SJSA1 (cell line): ENCODE results near the gene PRDM15. TPM values are rescaled to one million over a fixed set of nuclear protein-coding genes. Genes with fewer than 3 reads are reported as not detected.

ENCODE experiments used
- DNase-seq, 2 experiments: peaks; one replicate each; pipeline ENCODE4 v3.0.0-alpha.2; 2015 to 2020; ENCODE audit warnings: low spot score in 2 of 2, low read depth in 1 of 2
- H3K27ac ChIP-seq: fragments of 250-450 bp; sonication (Bioruptor Pico); 2 replicates; pipeline ENCODE4 v1.5.1; 2020; ENCODE audit warnings: mild to moderate bottlenecking, moderate library complexity
- H3K27me3 ChIP-seq: fragments of 250-450 bp; sonication (Bioruptor Pico); replicated peaks from 2 replicates; pipeline ENCODE4 v1.5.1; 2020; ENCODE audit warnings: mild to moderate bottlenecking, moderate library complexity
- H3K36me3 ChIP-seq: fragments of 250-450 bp; sonication (Bioruptor Pico); 2 replicates; pipeline ENCODE4 v1.5.1; 2020; ENCODE audit warnings: mild to moderate bottlenecking
- H3K4me1 ChIP-seq: fragments of 250-450 bp; sonication (Bioruptor Pico); replicated peaks from 2 replicates; pipeline ENCODE4 v1.6.1; 2021; ENCODE audit warnings: mild to moderate bottlenecking
- H3K4me3 ChIP-seq: fragments of 250-450 bp; sonication (Bioruptor Pico); 2 replicates; pipeline ENCODE4 v1.5.1; 2020; ENCODE audit warnings: mild to moderate bottlenecking
- H3K9me3 ChIP-seq: fragments of 250-450 bp; sonication (Bioruptor Pico); replicated peaks from 2 replicates; pipeline ENCODE4 v1.5.1; 2020; ENCODE audit warnings: mild to moderate bottlenecking
- total RNA-seq: library from RNA; depleted of rRNA; stranded (reverse); fragments of >200 nt; shearing (Covaris generic); gene quantifications from 2 replicates; pipeline ENCODE4 v1.2.3, GENCODE V29; 2014

The PRDM15 gene
- total RNA-seq, 1 experiment from 2014 or later: 5.1 TPM

GRCh38 chr21:41777951-41778815, 101.0 kb downstream of the PRDM15 start:
- Histone ChIP-seq H3K4me1 (peaks cover 7% of the 10 kb centered on the region), H3K27me3 (peaks cover 2% of the 10 kb centered on the region; the same call in 1 of the 2 replicates), H3K27ac (no peak overlapping the region), H3K4me3 (no peak overlapping the region), H3K9me3 (no peaks in the 10 kb centered on the region), H3K36me3 (no peaks in the 10 kb centered on the region)
- DNase-seq: peak; percentile 67 to 87

DNA sequence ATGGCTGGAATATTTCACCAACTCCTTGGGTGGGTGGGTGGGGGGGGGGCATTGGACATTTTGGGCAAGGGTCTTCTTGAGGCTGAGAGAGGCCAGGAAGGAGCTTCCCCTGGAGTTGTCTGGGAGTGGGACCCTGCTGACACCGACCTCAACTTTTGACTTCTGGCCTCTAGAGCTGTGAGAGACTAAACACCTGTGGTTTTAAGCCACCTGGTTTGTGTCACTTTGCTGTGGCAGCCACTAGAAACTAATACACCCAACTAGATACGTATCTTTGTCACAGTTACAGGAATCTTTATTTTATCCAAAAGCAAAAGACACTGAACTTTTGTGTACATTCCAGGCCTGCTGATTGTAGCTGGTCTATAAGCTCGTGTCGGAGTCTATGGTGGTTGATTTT, 102.4 kb downstream of the PRDM15 start:
- no peak for DNase-seq
- Histone ChIP-seq H3K9me3 (no peaks in the 10 kb centered on the region), H3K27ac (no peak overlapping the region), H3K4me1 (peaks cover 6% of the 10 kb centered on the region), H3K27me3 (peaks cover 2% of the 10 kb centered on the region; the same call in 1 of the 2 replicates), H3K36me3 (no peaks in the 10 kb centered on the region), H3K4me3 (no peak overlapping the region)

DNA sequence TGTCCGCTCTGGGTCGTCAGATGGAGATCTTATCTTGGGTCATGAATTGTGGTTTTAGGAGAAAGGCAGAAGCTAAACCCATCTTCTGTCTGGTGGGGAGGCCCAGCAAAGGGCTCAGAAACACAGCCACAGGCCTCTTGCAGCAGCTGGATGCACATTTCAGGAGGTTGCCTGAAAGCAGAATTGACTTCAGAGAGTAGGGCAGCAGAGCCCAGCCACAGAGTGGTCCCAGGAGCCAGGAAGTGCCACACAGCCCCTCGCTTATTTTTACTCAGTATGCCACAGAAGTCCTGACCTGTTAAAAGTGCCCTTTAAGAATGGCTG, 104.0 kb downstream of the PRDM15 start:
- no peaks in the 10 kb centered on the region for H3K27me3 ChIP-seq

DNA sequence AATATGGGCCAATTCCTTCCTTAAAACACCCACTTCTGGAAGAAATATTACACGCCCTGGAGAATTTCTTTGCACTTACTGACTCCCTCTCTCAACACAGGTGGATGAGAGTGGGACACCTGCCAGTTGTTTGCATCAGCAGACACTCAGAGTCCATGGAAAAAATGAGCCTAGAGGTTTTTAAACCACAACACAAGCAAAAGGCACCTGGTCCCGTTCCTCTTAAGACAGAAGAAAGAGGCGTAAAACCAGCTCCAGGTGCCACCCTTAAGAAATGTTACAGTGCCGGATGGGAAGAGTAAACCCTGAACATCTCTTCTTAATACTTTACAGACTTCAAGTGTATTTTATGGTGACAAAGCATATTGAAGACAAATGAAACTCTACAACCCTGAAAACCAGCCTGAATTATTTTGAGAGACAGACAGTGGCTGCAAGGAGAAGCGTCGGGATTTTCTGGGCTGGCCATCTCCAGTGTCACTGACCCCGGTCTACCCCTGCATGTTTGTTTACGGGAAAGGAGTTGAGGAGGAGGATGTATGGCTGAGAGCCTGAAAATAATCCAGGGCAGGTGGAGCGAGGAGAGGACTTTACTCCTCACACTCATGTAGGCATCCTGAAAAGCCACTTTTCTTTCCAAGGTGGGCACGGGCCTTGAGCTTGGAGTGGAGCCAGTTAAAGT, 104.5 kb downstream of the PRDM15 start:
- H3K36me3 ChIP-seq: no peaks in the 10 kb centered on the region
- DNase-seq: no peak
- peaks cover 6% of the 10 kb centered on the region for H3K4me1 ChIP-seq
- H3K4me3 ChIP-seq: no peak overlapping the region
- H3K9me3 ChIP-seq: no peaks in the 10 kb centered on the region
- no peak overlapping the region for H3K27ac ChIP-seq
- H3K27me3 ChIP-seq: no peaks in the 10 kb centered on the region

More for the DNA sequence above, 104.0 kb downstream of the PRDM15 start:
- H3K36me3 ChIP-seq: no peaks in the 10 kb centered on the region
- no peak overlapping the region for H3K27ac ChIP-seq
- no peaks in the 10 kb centered on the region for H3K9me3 ChIP-seq
- H3K4me3 ChIP-seq: no peak overlapping the region
- no peak for DNase-seq
- peaks cover 6% of the 10 kb centered on the region for H3K4me1 ChIP-seq

DNA sequence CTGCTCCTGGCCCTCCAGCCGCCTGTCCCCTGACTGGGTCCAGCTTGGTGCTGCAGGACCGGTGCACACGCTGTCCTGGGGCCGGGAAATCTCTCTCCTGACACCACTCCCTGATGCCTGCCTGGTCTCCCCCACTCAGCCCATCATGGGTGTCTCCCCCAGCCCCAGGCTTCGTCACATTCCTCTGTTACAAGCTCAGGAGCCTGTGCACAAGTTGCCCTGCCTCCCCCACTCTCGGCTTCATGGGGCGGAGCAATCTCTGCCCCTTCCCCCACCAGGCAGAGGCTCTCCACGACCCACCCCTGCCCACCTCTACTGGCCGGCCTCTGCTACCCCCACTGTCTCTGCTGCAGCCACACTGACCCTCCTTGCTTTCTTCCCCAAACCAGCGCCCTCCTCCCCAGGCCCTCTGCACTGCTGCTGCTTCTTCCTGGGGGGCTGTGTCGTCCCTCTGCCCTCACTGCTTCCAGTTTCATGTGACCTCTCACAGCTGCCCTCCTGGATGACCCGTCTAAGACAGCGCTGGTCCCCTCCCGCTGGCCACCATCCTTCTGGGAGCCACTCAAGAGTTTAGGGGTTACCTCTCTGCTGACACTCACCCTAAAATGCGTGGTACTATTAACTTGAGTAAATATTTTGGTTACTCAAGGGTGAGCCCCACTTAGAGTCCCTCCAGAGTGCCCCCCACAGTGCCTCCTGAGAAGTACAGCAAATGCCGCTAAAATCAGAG, 106.6 kb downstream of the PRDM15 start:
- DNase-seq: no peak

DNA sequence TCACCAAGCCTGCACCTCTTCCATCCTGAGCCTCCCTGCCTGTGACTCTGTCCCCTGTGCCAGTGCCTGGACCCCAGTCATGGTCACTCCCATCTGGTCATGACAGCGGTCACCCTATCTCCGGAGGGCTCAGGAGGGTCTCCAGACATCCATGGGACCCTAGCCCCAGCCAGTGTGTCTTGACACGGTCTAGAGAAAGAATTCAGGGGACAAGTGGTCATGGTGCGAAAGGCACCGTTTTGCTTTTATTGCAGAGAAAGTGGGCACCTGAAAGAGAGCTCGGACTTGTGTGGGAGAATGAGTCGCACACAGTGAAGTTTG, 107.6 kb downstream of the PRDM15 start:
- DNase-seq: no peak
- Histone ChIP-seq H3K4me3 (no peak overlapping the region), H3K27me3 (no peaks in the 10 kb centered on the region), H3K27ac (no peak overlapping the region), H3K4me1 (peaks cover 12% of the 10 kb centered on the region), H3K36me3 (no peaks in the 10 kb centered on the region), H3K9me3 (no peaks in the 10 kb centered on the region)

More for the DNA sequence above, 106.6 kb downstream of the PRDM15 start:
- H3K4me3 ChIP-seq: no peak overlapping the region
- H3K36me3 ChIP-seq: no peaks in the 10 kb centered on the region
- H3K27me3 ChIP-seq: no peaks in the 10 kb centered on the region
- H3K27ac ChIP-seq: no peak overlapping the region
- no peaks in the 10 kb centered on the region for H3K9me3 ChIP-seq
- H3K4me1 ChIP-seq: peaks cover 8% of the 10 kb centered on the region

DNA sequence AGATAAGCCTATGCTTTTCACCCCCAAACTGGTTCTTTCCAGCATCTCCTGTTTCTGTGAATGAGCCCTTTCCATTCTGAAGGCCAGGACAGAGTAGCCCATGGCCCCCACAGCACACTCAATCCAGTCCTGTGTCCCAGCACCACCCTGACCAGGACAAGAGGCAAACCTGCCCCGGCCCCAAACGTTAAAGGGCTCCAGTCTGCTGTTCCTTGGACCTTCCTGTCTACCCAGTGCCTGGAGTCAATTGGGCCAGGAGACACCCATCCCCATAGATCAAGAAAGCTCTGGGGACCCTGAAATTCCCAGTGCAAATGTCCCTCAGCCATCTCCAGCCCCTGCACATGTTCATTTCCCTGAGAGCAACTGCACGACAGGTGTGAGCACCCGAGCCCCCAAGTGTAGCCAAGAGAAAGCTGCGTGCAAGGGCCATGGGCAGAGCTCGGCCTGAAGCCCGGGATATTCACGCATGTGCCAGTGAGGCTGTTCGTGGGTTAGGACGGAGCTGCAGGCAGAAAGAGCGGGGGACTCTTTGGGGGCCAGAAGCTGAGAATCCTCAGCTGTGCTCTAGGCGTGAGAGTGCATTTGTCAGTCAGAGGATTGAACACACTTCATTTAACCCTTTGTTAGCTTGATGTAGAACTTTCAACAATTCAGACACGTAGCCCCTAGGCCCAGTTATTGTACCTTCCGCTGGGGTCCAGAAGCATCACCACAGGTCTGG, 108.1 kb downstream of the PRDM15 start:
- Histone ChIP-seq H3K36me3 (no peaks in the 10 kb centered on the region), H3K27me3 (no peaks in the 10 kb centered on the region)

GRCh38 chr21:41769933-41770332, 109.2 kb downstream of the PRDM15 start:
- H3K9me3 ChIP-seq: no peaks in the 10 kb centered on the region
- H3K36me3 ChIP-seq: no peaks in the 10 kb centered on the region
- DNase-seq: no peak
- H3K27ac ChIP-seq: no peak overlapping the region
- no peaks in the 10 kb centered on the region for H3K27me3 ChIP-seq
- H3K4me1 ChIP-seq: peaks cover 12% of the 10 kb centered on the region
- H3K4me3 ChIP-seq: no peak overlapping the region

More for the DNA sequence above, 108.1 kb downstream of the PRDM15 start:
- Histone ChIP-seq H3K27ac (no peak overlapping the region), H3K4me1 (peaks cover 12% of the 10 kb centered on the region), H3K4me3 (no peak overlapping the region), H3K9me3 (no peaks in the 10 kb centered on the region)
- DNase-seq: no peak

DNA sequence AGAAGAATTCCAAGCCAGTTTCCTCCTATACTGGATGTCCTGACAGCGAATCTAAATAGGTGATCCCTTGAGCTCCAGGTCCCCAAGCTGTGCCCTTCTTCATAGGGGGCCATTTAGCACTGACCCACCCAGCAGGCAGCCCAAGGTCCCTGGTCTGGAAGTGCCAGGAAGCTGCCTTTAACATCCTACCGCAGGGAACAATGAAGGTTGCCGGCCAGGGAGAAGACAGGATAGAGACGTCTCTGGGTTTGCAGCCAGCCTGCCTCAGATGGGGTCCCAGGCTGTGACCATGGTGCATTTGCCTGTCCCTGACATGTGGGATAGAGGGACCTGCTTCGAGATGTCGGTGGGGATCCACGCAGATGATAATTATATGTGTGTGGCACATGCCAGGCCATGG, 109.6 kb downstream of the PRDM15 start:
- DNase-seq: no peak
- H3K27me3 ChIP-seq: no peaks in the 10 kb centered on the region
- no peak overlapping the region for H3K27ac ChIP-seq
- no peaks in the 10 kb centered on the region for H3K9me3 ChIP-seq
- H3K4me3 ChIP-seq: no peak overlapping the region
- H3K4me1 ChIP-seq: peaks cover 12% of the 10 kb centered on the region
- H3K36me3 ChIP-seq: no peaks in the 10 kb centered on the region

DNA sequence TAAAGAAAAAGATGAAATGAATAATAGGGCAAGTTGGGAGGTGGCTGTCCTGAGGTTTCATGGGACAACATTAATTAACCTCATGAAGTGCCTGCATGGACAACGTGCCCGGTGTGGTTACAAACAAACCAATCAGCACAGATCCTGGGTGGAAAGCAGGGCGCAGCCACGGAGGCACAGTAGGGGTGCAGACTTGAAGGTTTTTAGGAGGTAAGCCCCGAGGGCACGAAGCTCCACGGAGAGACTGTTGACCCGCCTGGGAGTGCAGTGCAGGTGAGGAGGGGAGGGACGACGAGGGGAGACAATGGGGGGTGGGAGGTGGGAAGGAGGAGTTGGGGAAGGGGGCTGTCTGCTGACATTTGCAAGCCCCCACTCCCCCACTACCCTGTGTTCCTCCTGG, 110.0 kb downstream of the PRDM15 start:
- no peak for DNase-seq
- Histone ChIP-seq H3K36me3 (no peaks in the 10 kb centered on the region), H3K4me3 (peak overlapping the region; percentile 19), H3K27ac (no peak overlapping the region), H3K4me1 (peaks cover 12% of the 10 kb centered on the region), H3K9me3 (no peaks in the 10 kb centered on the region), H3K27me3 (no peaks in the 10 kb centered on the region)

DNA sequence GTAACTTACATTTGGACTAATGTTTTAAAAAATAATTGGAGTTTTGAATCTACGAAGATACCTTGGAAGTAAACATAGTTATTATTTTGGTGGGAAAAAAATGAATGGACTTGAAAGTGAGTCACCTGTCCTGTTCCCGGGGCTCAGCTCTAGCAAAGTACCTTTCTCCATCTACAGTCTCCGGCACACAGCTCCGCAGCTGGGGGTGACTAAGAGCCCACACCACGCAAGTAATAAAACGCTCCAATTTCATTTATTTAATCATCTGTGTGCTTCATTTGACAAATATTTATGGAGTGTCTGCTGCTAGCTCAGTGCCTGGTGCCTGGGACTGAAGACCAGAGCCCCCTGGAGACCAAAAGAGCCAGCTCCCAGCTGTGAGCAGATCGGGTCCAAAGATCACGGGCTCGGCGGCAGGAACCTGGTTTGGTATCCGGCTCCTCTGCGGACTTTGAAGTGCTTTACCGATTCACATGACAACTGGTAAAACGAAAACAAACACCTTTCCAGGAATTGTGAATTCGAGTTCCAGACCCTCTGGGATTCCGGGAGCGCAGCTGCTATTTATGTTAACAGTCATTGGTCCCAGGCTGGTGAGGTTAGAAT, 110.6 kb downstream of the PRDM15 start:
- Histone ChIP-seq H3K36me3 (no peaks in the 10 kb centered on the region), H3K9me3 (no peaks in the 10 kb centered on the region), H3K27ac (peak overlapping the region; percentile 37), H3K4me1 (peaks cover 12% of the 10 kb centered on the region), H3K27me3 (no peaks in the 10 kb centered on the region), H3K4me3 (peak overlapping the region; percentile 19)
- peak; percentile 69 to 73 for DNase-seq

GRCh38 chr21:41767606-41768436, 111.3 kb downstream of the PRDM15 start:
- Histone ChIP-seq H3K9me3 (no peaks in the 10 kb centered on the region), H3K4me3 (peak overlapping the region; percentile 19), H3K4me1 (peaks cover 12% of the 10 kb centered on the region), H3K36me3 (no peaks in the 10 kb centered on the region), H3K27ac (peak overlapping the region; percentile 37), H3K27me3 (no peaks in the 10 kb centered on the region)
- DNase-seq: peak in 1 of 2 experiments; percentile 61
